Suprapubic skin (tissue), 4 donors: Measurements from ENCODE around the gene REEP3. TPM values are rescaled to one million over a fixed set of nuclear protein-coding genes. Genes with fewer than 3 reads are reported as not detected.

Experiments used
- DNase-seq, 2 donors: peaks; one replicate each; pipeline ENCODE4 v3.0.0-alpha.2; 2019; ENCODE audit warnings: low spot score in 2 of 2
- H3K27ac ChIP-seq: fragments of 200-600 bp; sonication (generic); one replicate; pipeline ENCODE4 v1.5.1; 2019
- H3K27me3 ChIP-seq: fragments of 200-600 bp; sonication (generic); one replicate; pipeline ENCODE4 v1.5.1; 2019
- H3K36me3 ChIP-seq: fragments of 200-600 bp; sonication (generic); one replicate; pipeline ENCODE4 v1.5.1; 2019
- H3K4me1 ChIP-seq: fragments of 200-600 bp; sonication (generic); one replicate; pipeline ENCODE4 v1.5.1; 2019
- H3K4me3 ChIP-seq: fragments of 200-600 bp; sonication (generic); one replicate; pipeline ENCODE4 v1.5.1; 2019; ENCODE audit warnings: mild to moderate bottlenecking
- H3K9me3 ChIP-seq: fragments of 200-600 bp; sonication (generic); one replicate; pipeline ENCODE4 v1.5.1; 2019
- CTCF ChIP-seq, 2 donors: fragments of 200-600 bp in 1 of 2; fragments of 450-650 bp in 1 of 2; sonication (generic) in 1 of 2; IDR thresholded peaks; one replicate each; pipeline ENCODE4 v1.5.1; 2016 to 2019; ENCODE audit warnings: antibody characterized with exemption in 2 of 2, mild to moderate bottlenecking in 1 of 2, moderate library complexity in 1 of 2
- EP300 ChIP-seq: sonication (generic); formaldehyde crosslinking; IDR thresholded peaks from one replicate; pipeline ENCODE4 v1.6.1; 2017; ENCODE audit warnings: antibody characterized with exemption
- POLR2A ChIP-seq, 2 donors: fragments of 450-650 bp; IDR thresholded peaks; one replicate each; pipeline ENCODE4 v1.6.1; 2017; ENCODE audit warnings: antibody characterized with exemption in 2 of 2, mild to moderate bottlenecking in 2 of 2, moderate library complexity in 2 of 2
- POLR2AphosphoS5 ChIP-seq, 3 donors: sonication (generic); formaldehyde crosslinking; IDR thresholded peaks; one replicate each; pipeline ENCODE4 v1.6.1; 2017; ENCODE audit warnings: antibody characterized with exemption in 3 of 3
- WGBS: methylation state at CpG from one replicate; pipeline ENCODE4 v1.1.5; 2018; 5-methylcytosine and 5-hydroxymethylcytosine counted together
- total RNA-seq, 4 donors: library from RNA; depleted of rRNA; stranded (reverse); fragments of >200 nt; gene quantifications; one replicate each; pipeline ENCODE4 v1.1.0, GENCODE V29; 2016

Gene REEP3
- total RNA-seq, 4 donors from 2014 or later: 29.0 to 79.2 (median 31.1) TPM

- no peaks in the 10 kb centered on the region for H3K27me3 ChIP-seq
- H3K36me3 ChIP-seq: peaks cover 3% of the 10 kb centered on the region
- H3K4me3 ChIP-seq: no peak overlapping the region
- no peak overlapping the region for H3K27ac ChIP-seq
- H3K9me3 ChIP-seq: no peaks in the 10 kb centered on the region
- H3K4me1 ChIP-seq: no peaks in the 10 kb centered on the region
- no peak for TF ChIP-seq CTCF (IDR thresholded peaks at IDR 0.05)
- no peak for TF ChIP-seq POLR2A (IDR thresholded peaks at IDR 0.05)
- TF ChIP-seq EP300: no peak
- TF ChIP-seq POLR2AphosphoS5 (IDR thresholded peaks at IDR 0.05): no peak
- no peak for DNase-seq
- WGBS: 86% methylated on average over 3 of the region's 3 CpGs
Measured at GRCh38 chr10:63605197-63605967, 84.2 kb downstream of the REEP3 start.

GRCh38 chr10:63608511-63608910 lies 87.3 kb downstream of the REEP3 start:
- H3K4me3 ChIP-seq: no peak overlapping the region
- H3K4me1 ChIP-seq: no peaks in the 10 kb centered on the region
- H3K27me3 ChIP-seq: no peaks in the 10 kb centered on the region
- no peak for DNase-seq
- H3K27ac ChIP-seq: no peak overlapping the region
- 72% methylated on average over 1 of the region's 1 CpG for WGBS
- no peak for TF ChIP-seq CTCF (IDR thresholded peaks at IDR 0.05)
- no peak for TF ChIP-seq POLR2AphosphoS5 (IDR thresholded peaks at IDR 0.05)
- TF ChIP-seq EP300: no peak
- TF ChIP-seq POLR2A (IDR thresholded peaks at IDR 0.05): no peak
- no peaks in the 10 kb centered on the region for H3K9me3 ChIP-seq
- no peaks in the 10 kb centered on the region for H3K36me3 ChIP-seq

- Histone ChIP-seq H3K4me3 (no peak overlapping the region), H3K27ac (no peak overlapping the region), H3K9me3 (no peaks in the 10 kb centered on the region), H3K36me3 (peaks cover 5% of the 10 kb centered on the region), H3K27me3 (no peaks in the 10 kb centered on the region), H3K4me1 (peaks cover 4% of the 10 kb centered on the region)
- TF ChIP-seq CTCF (IDR thresholded peaks at IDR 0.05): no peak
- no peak for TF ChIP-seq POLR2A (IDR thresholded peaks at IDR 0.05)
- WGBS: 37% methylated on average over 2 of the region's 2 CpGs
- DNase-seq: no peak
Measured at GRCh38 chr10:63611078-63611477, 89.9 kb downstream of the REEP3 start.

- H3K4me1 ChIP-seq: peaks cover 4% of the 10 kb centered on the region
- DNase-seq: no peak
- no peak overlapping the region for H3K27ac ChIP-seq
- 54% methylated on average over 2 of the region's 2 CpGs for WGBS
- no peak overlapping the region for H3K4me3 ChIP-seq
- TF ChIP-seq POLR2A (IDR thresholded peaks at IDR 0.05) (no peak), CTCF (IDR thresholded peaks at IDR 0.05) (no peak), EP300 (no peak), POLR2AphosphoS5 (IDR thresholded peaks at IDR 0.05) (peak in 1 of 3 donors; percentile 15)
- H3K9me3 ChIP-seq: no peaks in the 10 kb centered on the region
- H3K27me3 ChIP-seq: no peaks in the 10 kb centered on the region
- H3K36me3 ChIP-seq: peaks cover 8% of the 10 kb centered on the region
Measured at GRCh38 chr10:63614371-63614891, 93.2 kb downstream of the REEP3 start.

GRCh38 chr10:63618552-63618951 lies 97.4 kb downstream of the REEP3 start:
- H3K36me3 ChIP-seq: peaks cover 15% of the 10 kb centered on the region
- 70% methylated on average over 3 of the region's 3 CpGs for WGBS
- no peak overlapping the region for H3K27ac ChIP-seq
- no peaks in the 10 kb centered on the region for H3K27me3 ChIP-seq
- no peak for TF ChIP-seq EP300
- TF ChIP-seq CTCF (IDR thresholded peaks at IDR 0.05): no peak
- no peak for TF ChIP-seq POLR2AphosphoS5 (IDR thresholded peaks at IDR 0.05)
- no peak for TF ChIP-seq POLR2A (IDR thresholded peaks at IDR 0.05)
- no peak overlapping the region for H3K4me3 ChIP-seq
- no peaks in the 10 kb centered on the region for H3K9me3 ChIP-seq
- H3K4me1 ChIP-seq: peaks cover 4% of the 10 kb centered on the region
- DNase-seq: no peak
